ENCODE data around the gene CTDNEP1. TPM values are rescaled to one million over a fixed set of nuclear protein-coding genes. Genes with fewer than 3 reads are reported as not detected.

The CTDNEP1 gene
- total and polyA plus RNA-seq, 8 donors, result 23.9 to 85.1 (median 73.9) TPM

DNA sequence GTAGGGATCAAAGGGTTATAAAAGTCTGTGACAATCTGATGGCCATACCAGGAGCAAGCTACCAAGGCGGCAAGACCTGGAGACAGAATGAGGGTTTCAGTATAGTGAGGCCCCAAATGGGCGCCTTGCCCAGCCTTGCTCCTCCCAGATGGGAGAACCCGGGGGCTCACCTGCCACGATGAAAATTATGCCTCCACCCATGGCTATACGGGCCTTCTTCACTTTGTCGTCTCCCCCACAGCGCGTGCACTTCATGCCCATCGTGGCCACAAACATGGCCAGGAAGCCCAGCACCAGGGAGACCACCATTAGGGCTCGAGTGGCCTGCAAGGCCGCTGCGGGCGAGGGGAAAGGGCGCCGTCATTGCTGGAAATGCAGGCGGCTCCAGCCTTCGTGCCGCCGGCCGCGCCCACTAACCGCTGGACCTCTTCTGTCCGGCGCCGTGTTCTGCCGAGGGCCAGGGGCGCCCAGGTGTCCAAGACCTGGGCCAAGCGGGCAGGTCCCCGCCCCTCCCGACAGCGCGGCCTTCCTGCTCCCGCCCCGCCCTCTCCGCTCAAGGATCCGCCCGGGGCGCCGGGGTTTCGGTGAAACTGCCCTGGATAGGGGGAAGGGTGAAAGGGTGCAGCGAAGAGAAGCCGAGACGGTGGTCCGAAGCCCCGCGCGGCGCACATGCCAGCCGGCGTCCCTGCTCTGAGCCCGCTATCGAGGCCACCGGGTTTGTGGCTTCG lies 9.3 kb upstream of the CTDNEP1 start:
- peak; percentile 47 to 85 for DNase-seq
- H3K27me3 ChIP-seq, result peaks cover 10 to 59% (median 46%) of the 10 kb centered on the region in 3 donors
- peak overlapping the region in 4 of 5 donors; percentile 36 to 73 (median 59) for H3K27ac ChIP-seq
- H3K4me1 ChIP-seq, result peaks cover 31 to 51% (median 40%) of the 10 kb centered on the region in 4 donors
- TF ChIP-seq, protein P1, sequence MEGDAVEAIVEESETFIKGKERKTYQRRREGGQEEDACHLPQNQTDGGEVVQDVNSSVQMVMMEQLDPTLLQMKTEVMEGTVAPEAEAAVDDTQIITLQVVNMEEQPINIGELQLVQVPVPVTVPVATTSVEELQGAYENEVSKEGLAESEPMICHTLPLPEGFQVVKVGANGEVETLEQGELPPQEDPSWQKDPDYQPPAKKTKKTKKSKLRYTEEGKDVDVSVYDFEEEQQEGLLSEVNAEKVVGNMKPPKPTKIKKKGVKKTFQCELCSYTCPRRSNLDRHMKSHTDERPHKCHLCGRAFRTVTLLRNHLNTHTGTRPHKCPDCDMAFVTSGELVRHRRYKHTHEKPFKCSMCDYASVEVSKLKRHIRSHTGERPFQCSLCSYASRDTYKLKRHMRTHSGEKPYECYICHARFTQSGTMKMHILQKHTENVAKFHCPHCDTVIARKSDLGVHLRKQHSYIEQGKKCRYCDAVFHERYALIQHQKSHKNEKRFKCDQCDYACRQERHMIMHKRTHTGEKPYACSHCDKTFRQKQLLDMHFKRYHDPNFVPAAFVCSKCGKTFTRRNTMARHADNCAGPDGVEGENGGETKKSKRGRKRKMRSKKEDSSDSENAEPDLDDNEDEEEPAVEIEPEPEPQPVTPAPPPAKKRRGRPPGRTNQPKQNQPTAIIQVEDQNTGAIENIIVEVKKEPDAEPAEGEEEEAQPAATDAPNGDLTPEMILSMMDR (IDR thresholded peaks at IDR 0.05), result no peak
- no peak for TF ChIP-seq EP300 (IDR thresholded peaks at IDR 0.05)
- no peak for TF ChIP-seq POLR2A (IDR thresholded peaks at IDR 0.05)
- no peak for TF ChIP-seq POLR2AphosphoS5 (IDR thresholded peaks at IDR 0.05)
- H3K9me3 ChIP-seq, result no peaks in the 10 kb centered on the region
- peak overlapping the region; percentile 41 to 60 (median 46) for H3K4me3 ChIP-seq
- intact Hi-C loops (cut with DNase I; ENCODE audit: low total_unique reads), result no loop called here
- peaks cover 21 to 43% (median 41%) of the 10 kb centered on the region in 4 donors for H3K36me3 ChIP-seq
- WGBS, 5 donors, result 3 to 8% (median 6%) methylated on average over 34 to 54 of the region's 54 CpGs

GRCh38 chr17:7260151-7260550 lies 8.6 kb upstream of the CTDNEP1 start:
- 70 to 91% (median 79%) methylated on average over 2 to 4 of the region's 4 CpGs for WGBS, 5 donors
- H3K36me3 ChIP-seq, result peaks cover 25 to 50% (median 47%) of the 10 kb centered on the region in 4 donors
- H3K4me3 ChIP-seq, result no peak overlapping the region
- H3K4me1 ChIP-seq, result peaks cover 31 to 51% (median 40%) of the 10 kb centered on the region in 4 donors
- H3K27me3 ChIP-seq, result peaks cover 10 to 52% (median 46%) of the 10 kb centered on the region in 3 donors
- TF ChIP-seq, protein P1 (IDR thresholded peaks at IDR 0.05), result no peak
- TF ChIP-seq POLR2A (IDR thresholded peaks at IDR 0.05), result no peak
- TF ChIP-seq EP300 (IDR thresholded peaks at IDR 0.05), result no peak
- TF ChIP-seq POLR2AphosphoS5 (IDR thresholded peaks at IDR 0.05), result no peak
- H3K27ac ChIP-seq, result no peak overlapping the region
- intact Hi-C loops (cut with DNase I; ENCODE audit: low total_unique reads), result no loop called here
- DNase-seq, result no peak
- no peaks in the 10 kb centered on the region for H3K9me3 ChIP-seq

DNA sequence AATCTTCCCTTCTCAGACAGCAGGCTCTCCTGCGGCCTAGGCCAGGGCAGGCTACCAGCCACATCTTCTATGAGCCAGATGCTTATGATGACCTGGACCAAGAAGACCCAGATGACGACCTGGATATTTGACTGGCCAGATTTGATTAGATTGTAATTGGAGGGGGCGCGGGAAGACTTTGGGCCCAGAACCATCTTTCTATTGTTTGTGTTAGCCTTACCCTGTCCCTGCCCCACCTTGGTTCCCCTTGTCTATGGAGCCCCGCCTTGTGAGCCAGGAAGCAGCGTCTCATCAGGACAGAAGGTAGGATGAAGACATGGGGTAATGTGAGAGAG lies 8.0 kb upstream of the CTDNEP1 start:
- no peak overlapping the region for H3K4me3 ChIP-seq
- peaks cover 30 to 56% (median 54%) of the 10 kb centered on the region in 4 donors for H3K36me3 ChIP-seq
- no peaks in the 10 kb centered on the region for H3K9me3 ChIP-seq
- no peak overlapping the region for H3K27ac ChIP-seq
- intact Hi-C loops (cut with DNase I; ENCODE audit: low total_unique reads), result no loop called here
- peaks cover 31 to 51% (median 39%) of the 10 kb centered on the region in 4 donors for H3K4me1 ChIP-seq
- 90 to 99% (median 95%) methylated on average over 6 of the region's 6 CpGs for WGBS, 5 donors
- no peak for DNase-seq
- TF ChIP-seq, protein P1 (IDR thresholded peaks at IDR 0.05), result no peak
- no peak for TF ChIP-seq EP300 (IDR thresholded peaks at IDR 0.05)
- no peak for TF ChIP-seq POLR2AphosphoS5 (IDR thresholded peaks at IDR 0.05)
- TF ChIP-seq POLR2A (IDR thresholded peaks at IDR 0.05), result no peak
- peaks cover 10 to 46% (median 43%) of the 10 kb centered on the region in 3 donors for H3K27me3 ChIP-seq

DNA sequence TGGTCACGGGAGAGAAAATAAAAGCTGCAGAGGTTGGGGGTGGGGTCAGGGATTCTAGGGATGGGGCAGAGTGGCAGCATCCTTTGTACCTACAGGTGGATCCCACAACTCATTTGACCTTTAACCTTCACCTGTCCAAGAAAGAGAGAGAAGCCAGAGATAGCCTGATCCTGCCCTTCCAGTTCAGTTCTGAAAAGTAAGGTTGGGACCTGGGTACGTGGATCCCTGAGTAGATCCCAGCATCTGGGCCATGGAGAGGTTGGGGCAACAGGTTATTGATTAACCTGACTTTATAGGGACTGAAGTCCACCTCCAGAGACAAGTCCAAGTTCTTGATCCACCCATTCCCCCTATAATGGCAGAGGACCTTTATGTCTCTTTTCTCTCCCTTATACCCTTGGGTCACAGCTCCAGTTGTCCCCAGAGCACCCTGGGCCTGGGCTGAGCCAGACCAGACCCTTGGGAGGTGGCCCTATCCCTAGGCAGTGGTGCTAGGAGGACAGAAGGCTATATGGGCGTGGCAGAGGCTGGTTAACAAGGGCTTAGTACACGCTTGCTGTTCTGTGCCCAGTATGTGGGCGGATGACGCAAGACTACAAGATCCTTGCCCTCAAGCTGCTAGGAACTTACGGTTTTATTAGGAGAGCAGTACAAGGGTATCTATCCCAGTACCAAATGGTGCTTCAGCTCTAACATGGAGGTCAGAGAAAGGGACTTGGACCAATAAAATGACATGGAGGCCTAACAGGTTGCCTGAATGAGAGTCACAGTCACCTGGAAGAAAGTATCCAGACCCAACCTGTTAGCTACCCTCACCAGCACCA lies 7.4 kb upstream of the CTDNEP1 start:
- H3K27me3 ChIP-seq, result peaks cover 10 to 40% (median 37%) of the 10 kb centered on the region in 3 donors
- H3K4me1 ChIP-seq, result peaks cover 31 to 53% (median 36%) of the 10 kb centered on the region in 4 donors
- peak in 1 of 2 donors; percentile 60 for DNase-seq
- intact Hi-C loops (cut with DNase I; ENCODE audit: low total_unique reads), result no loop called here
- peaks cover 30 to 62% (median 59%) of the 10 kb centered on the region in 4 donors for H3K36me3 ChIP-seq
- H3K9me3 ChIP-seq, result no peaks in the 10 kb centered on the region
- H3K27ac ChIP-seq, result no peak overlapping the region
- TF ChIP-seq EP300 (IDR thresholded peaks at IDR 0.05), result no peak
- TF ChIP-seq POLR2A (IDR thresholded peaks at IDR 0.05), result no peak
- no peak for TF ChIP-seq POLR2AphosphoS5 (IDR thresholded peaks at IDR 0.05)
- TF ChIP-seq, protein P1 (IDR thresholded peaks at IDR 0.05), result no peak
- no peak overlapping the region for H3K4me3 ChIP-seq
- 69 to 87% (median 85%) methylated on average over 6 to 7 of the region's 7 CpGs for WGBS, 5 donors
